ENCODE data around the gene KRCC1.

DNA sequence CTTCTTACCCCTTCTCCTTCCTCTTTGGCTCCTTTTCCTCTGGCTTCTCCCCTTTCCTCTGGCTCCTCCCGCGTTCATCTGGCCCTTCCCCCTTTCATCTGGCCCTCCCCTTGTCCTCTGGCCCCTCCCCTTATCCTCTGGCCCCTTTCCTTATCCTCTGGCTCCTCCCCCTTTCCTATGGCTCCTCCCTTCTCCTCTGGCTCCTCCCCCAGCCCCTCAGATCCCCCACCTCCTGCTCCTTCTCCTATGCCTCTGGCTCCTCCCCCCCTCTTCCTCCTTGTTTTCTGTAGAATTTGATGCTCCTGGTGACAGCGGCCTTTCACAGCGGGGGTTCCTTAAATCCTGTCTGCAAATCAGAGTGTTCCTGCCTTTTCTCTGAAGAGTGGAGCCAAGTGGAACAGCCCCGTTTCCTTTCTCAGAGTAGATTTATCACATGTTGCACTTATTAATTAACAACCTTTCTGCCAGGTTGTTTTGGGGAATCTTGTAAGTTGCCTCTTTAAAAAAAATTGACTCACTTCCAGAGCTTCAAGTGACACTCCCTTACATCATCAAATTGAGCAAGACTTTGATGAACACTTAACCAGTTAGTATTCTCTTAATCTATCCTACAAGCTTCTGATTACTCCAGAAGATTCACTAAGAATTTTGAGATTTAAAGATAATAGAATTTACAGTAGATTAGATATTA, 44.4 kb upstream of the KRCC1 start:
- TF ChIP-seq POLR2AphosphoS5 (IDR thresholded peaks at IDR 0.05): no peak
- TF ChIP-seq POLR2A (IDR thresholded peaks at IDR 0.05): no peak
- TF ChIP-seq, protein P1, sequence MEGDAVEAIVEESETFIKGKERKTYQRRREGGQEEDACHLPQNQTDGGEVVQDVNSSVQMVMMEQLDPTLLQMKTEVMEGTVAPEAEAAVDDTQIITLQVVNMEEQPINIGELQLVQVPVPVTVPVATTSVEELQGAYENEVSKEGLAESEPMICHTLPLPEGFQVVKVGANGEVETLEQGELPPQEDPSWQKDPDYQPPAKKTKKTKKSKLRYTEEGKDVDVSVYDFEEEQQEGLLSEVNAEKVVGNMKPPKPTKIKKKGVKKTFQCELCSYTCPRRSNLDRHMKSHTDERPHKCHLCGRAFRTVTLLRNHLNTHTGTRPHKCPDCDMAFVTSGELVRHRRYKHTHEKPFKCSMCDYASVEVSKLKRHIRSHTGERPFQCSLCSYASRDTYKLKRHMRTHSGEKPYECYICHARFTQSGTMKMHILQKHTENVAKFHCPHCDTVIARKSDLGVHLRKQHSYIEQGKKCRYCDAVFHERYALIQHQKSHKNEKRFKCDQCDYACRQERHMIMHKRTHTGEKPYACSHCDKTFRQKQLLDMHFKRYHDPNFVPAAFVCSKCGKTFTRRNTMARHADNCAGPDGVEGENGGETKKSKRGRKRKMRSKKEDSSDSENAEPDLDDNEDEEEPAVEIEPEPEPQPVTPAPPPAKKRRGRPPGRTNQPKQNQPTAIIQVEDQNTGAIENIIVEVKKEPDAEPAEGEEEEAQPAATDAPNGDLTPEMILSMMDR (IDR thresholded peaks at IDR 0.05): no peak
- TF ChIP-seq EP300 (IDR thresholded peaks at IDR 0.05): no peak
